Spleen (tissue), 11 donors: ENCODE results near the gene EHBP1. TPM values are rescaled to one million over a fixed set of nuclear protein-coding genes. Genes with fewer than 3 reads are reported as not detected.

Experiments used
- DNase-seq: peaks from one replicate; pipeline ENCODE4 v3.0.0-alpha.2; 2020
- H3K27ac ChIP-seq, 8 donors: fragments of 200-600 bp; sonication (generic) in 7 of 8; 1 replicate in 4 of 8; 2 replicates in 4 of 8; pipeline versions ENCODE4 v1.5.0 to v1.8.0; 2016 to 2021; ENCODE audit warnings: inconsistent platforms in 4 of 8, mild to moderate bottlenecking in 4 of 8, moderate library complexity in 1 of 8
- H3K27me3 ChIP-seq, 7 donors: fragments of 200-600 bp; sonication (generic) in 6 of 7; replicated peaks in 1 of 7; 1 replicate in 4 of 7; 2 replicates in 3 of 7; pipeline versions ENCODE4 v1.5.0 to v1.8.0; 2016 to 2021; ENCODE audit warnings: inconsistent platforms in 3 of 7, mild to moderate bottlenecking in 1 of 7
- H3K36me3 ChIP-seq, 6 donors: fragments of 200-600 bp; sonication (generic) in 5 of 6; 1 replicate in 4 of 6; 2 replicates in 2 of 6; pipeline versions ENCODE4 v1.5.0 to v1.8.0; 2016 to 2021; ENCODE audit warnings: inconsistent platforms in 2 of 6
- H3K4me1 ChIP-seq, 6 donors: fragments of 200-600 bp; sonication (generic) in 5 of 6; 1 replicate in 3 of 6; 2 replicates in 3 of 6; pipeline versions ENCODE4 v1.5.0 to v1.8.0; 2016 to 2021; ENCODE audit warnings: inconsistent platforms in 3 of 6
- H3K4me3 ChIP-seq, 8 donors: fragments of 200-600 bp; sonication (generic) in 7 of 8; 1 replicate in 4 of 8; 2 replicates in 4 of 8; pipeline versions ENCODE4 v1.5.0 to v1.8.0; 2016 to 2021; ENCODE audit warnings: inconsistent platforms in 4 of 8, mild to moderate bottlenecking in 4 of 8, moderate library complexity in 2 of 8
- H3K9me3 ChIP-seq, 8 donors: fragments of 200-600 bp; sonication (generic) in 7 of 8; 1 replicate in 4 of 8; 2 replicates in 4 of 8; pipeline versions ENCODE4 v1.5.0 to v1.8.0; 2016 to 2021; ENCODE audit warnings: inconsistent platforms in 4 of 8
- POLR2A ChIP-seq, 3 donors: fragments of 450-650 bp; IDR thresholded peaks; one replicate each; pipeline ENCODE4 v1.5.1; 2017; ENCODE audit warnings: antibody characterized with exemption in 3 of 3, mild to moderate bottlenecking in 1 of 3
- POLR2AphosphoS5 ChIP-seq, 3 donors: sonication (generic); formaldehyde crosslinking; IDR thresholded peaks; one replicate each; pipeline ENCODE4 v1.5.1; 2017; ENCODE audit warnings: antibody characterized with exemption in 3 of 3
- WGBS, 5 donors: extraction: QIAGEN DNeasy Blood & Tissue Kit in 3 of 5; methylation state at CpG; one replicate each; pipeline versions ENCODE4 v1.1.5 to v1.1.7; 2013 to 2018; 5-methylcytosine and 5-hydroxymethylcytosine counted together
- intact Hi-C: fragments of 100-400 bp; cut with DNase I; formaldehyde crosslinking; loops from one replicate; pipeline ENCODE4 v1.15.0; 2023; ENCODE audit warnings: low total_unique reads
- polyA plus RNA-seq, 3 donors: library from polyadenylated mRNA; stranded (reverse); fragments of 200-250 nt; gene quantifications; one replicate each; pipeline ENCODE4 v1.2.1, GENCODE V29; 2013
- total RNA-seq, 7 donors: library from RNA; depleted of rRNA in 3 of 7; stranded (reverse); fragments of >200 nt in 3 of 7; fragmentation: NEBNext Ultra II Directional in 4 of 7; extraction: Animal tissue kit (Norgen Biotek cat#: 25700) in 4 of 7; gene quantifications; one replicate each; pipeline versions ENCODE4 v1.1.0 to v1.2.1, GENCODE V29; 2016 to 2021
- TF ChIP-seq, protein P1 (sequence below), 11 experiments: fragments of 200-600 bp in 7 of 11; fragments of 450-650 bp in 4 of 11; sonication (generic) in 4 of 11; IDR thresholded peaks in 8 of 11; conservative IDR thresholded peaks in 3 of 11; 1 replicate in 7 of 11; 2 replicates in 4 of 11; pipeline versions ENCODE4 v1.4.0 to v1.8.0; 2016 to 2021; ENCODE audit warnings: antibody characterized with exemption in 11 of 11, inconsistent platforms in 4 of 11, mild to moderate bottlenecking in 1 of 11
- donor health status: healthy with polysubstance abuse.
- donor health status: DM: no; HTN: no; CAD: no; lungs with moderate emphysema.
- donor health status: DM: no; HTN: no; CAD: no.
- donor health status: Bipolar disorder and iron deficiency.
- donor health status: healthy.
- donor health status: DM: no; HTN: no; CAD: no.
- donor health status: DM: yes; HTN: yes; CAD: no.

Gene EHBP1
- total and polyA plus RNA-seq, 10 donors, result 5.0 to 44.2 (median 31.7) TPM

DNA sequence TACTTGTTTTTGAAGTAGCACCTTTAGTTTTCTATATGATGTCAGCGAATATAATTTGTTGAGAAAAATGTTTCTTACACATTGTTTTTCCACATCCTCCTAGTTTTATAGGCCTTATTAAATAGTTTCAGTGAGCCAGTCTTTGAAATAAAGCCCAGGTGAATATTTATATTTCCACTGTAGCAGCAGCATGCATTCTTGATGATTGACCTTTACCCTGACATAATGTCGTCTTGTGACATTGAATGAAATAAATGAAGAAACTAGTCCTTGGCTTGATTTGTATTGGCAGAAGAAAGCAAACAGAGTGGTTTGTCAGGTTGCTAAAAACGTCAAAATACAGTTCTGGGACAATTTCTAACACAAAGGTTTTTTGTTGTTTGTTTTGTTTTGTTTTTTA, 84.4 kb downstream of the EHBP1 start:
- intact Hi-C loops, result no loop called here
- Histone ChIP-seq H3K9me3 (no peaks in the 10 kb centered on the region), H3K27me3 (no peaks in the 10 kb centered on the region), H3K4me3 (no peak overlapping the region), H3K27ac (no peak overlapping the region), H3K36me3 (no peaks in the 10 kb centered on the region), H3K4me1 (peaks cover 0 to 8% (median 0%) of the 10 kb centered on the region in 6 donors)
- TF ChIP-seq, protein P1, sequence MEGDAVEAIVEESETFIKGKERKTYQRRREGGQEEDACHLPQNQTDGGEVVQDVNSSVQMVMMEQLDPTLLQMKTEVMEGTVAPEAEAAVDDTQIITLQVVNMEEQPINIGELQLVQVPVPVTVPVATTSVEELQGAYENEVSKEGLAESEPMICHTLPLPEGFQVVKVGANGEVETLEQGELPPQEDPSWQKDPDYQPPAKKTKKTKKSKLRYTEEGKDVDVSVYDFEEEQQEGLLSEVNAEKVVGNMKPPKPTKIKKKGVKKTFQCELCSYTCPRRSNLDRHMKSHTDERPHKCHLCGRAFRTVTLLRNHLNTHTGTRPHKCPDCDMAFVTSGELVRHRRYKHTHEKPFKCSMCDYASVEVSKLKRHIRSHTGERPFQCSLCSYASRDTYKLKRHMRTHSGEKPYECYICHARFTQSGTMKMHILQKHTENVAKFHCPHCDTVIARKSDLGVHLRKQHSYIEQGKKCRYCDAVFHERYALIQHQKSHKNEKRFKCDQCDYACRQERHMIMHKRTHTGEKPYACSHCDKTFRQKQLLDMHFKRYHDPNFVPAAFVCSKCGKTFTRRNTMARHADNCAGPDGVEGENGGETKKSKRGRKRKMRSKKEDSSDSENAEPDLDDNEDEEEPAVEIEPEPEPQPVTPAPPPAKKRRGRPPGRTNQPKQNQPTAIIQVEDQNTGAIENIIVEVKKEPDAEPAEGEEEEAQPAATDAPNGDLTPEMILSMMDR (IDR thresholded peaks at IDR 0.05 in 8 of 11, conservative IDR thresholded peaks at IDR 0.05 in 3 of 11), result no peak
- TF ChIP-seq POLR2AphosphoS5 (IDR thresholded peaks at IDR 0.05), result no peak
- no peak for TF ChIP-seq POLR2A (IDR thresholded peaks at IDR 0.05)
- WGBS, 5 donors, result 76 to 85% (median 81%) methylated on average over 3 of the region's 3 CpGs
- no peak for DNase-seq

DNA sequence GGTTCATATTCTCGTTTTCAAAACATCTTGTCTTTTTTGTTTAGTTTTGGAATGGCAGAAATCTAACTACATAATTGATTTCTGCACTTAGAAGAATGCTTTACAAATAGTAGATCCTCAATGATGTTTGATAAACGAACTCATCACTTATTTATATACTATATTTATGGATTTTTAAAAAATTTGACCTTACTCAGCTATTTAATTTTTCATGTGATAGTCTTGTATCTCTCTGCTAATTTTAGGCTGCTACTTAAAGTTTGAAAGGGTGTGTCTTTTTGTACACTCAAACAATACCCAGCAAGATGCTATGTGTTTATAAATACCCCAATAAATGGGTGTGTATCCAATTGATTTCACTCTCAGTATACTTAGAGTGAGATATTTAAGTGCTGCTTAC, 86.9 kb downstream of the EHBP1 start:
- DNase-seq, result no peak
- Histone ChIP-seq H3K36me3 (no peaks in the 10 kb centered on the region), H3K4me3 (no peak overlapping the region), H3K9me3 (no peaks in the 10 kb centered on the region), H3K4me1 (peaks cover 0 to 5% (median 0%) of the 10 kb centered on the region in 6 donors), H3K27ac (no peak overlapping the region), H3K27me3 (no peaks in the 10 kb centered on the region)
- TF ChIP-seq POLR2A (IDR thresholded peaks at IDR 0.05), result no peak
- TF ChIP-seq, protein P1 (IDR thresholded peaks at IDR 0.05 in 8 of 11, conservative IDR thresholded peaks at IDR 0.05 in 3 of 11), result no peak
- no peak for TF ChIP-seq POLR2AphosphoS5 (IDR thresholded peaks at IDR 0.05)
- intact Hi-C loops, result no loop called here
- 82 to 98% (median 92%) methylated on average over 2 of the region's 2 CpGs for WGBS, 5 donors

DNA sequence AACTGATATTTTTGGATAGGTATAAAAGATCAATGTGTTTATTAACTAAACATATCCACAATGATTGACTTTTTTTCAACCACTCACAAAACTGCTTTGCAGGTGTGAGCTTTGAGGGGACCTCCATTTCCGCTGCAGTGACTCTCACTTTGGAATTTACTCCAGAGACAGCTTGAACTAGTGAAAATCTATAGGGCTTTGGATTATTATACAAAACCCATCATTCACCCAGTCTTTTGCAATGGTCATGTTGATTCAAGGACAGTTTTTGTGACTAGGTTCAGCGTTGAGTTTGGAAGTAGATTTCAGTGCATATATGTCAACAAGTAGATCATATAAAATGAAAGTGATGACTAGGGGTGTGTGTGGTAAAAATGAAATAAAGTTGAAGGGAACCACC, 87.7 kb downstream of the EHBP1 start:
- Histone ChIP-seq H3K27me3 (no peaks in the 10 kb centered on the region), H3K27ac (no peak overlapping the region), H3K4me1 (peaks cover 0 to 5% (median 0%) of the 10 kb centered on the region in 6 donors), H3K9me3 (no peaks in the 10 kb centered on the region), H3K36me3 (no peaks in the 10 kb centered on the region), H3K4me3 (no peak overlapping the region)
- intact Hi-C loops, result no loop called here
- 93 to 98% (median 96%) methylated on average over 2 of the region's 2 CpGs for WGBS, 5 donors
- no peak for DNase-seq
- TF ChIP-seq, protein P1 (IDR thresholded peaks at IDR 0.05 in 8 of 11, conservative IDR thresholded peaks at IDR 0.05 in 3 of 11), result no peak
- no peak for TF ChIP-seq POLR2AphosphoS5 (IDR thresholded peaks at IDR 0.05)
- TF ChIP-seq POLR2A (IDR thresholded peaks at IDR 0.05), result no peak

DNA sequence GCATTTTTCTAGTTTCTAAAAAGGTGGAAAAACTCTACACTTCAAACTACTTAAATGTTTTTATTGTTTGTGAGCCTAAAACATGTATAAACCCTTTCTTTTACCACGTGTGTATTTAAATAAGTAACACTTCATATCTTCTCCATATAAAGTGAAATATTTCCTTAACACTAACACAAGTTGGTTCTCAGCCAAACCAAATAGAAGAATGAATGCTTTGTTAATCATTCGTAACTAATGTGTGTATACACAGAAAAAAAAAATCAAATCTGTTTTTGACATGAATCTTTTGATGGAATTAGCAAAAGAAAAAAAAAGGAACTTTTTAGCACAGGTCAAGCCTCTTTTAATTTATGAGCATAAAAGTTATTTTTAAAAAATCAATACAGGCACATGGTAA, 89.3 kb downstream of the EHBP1 start:
- Histone ChIP-seq H3K27ac (no peak overlapping the region), H3K4me3 (no peak overlapping the region), H3K4me1 (peaks cover 0 to 5% (median 0%) of the 10 kb centered on the region in 6 donors), H3K9me3 (no peaks in the 10 kb centered on the region), H3K27me3 (no peaks in the 10 kb centered on the region), H3K36me3 (no peaks in the 10 kb centered on the region)
- intact Hi-C loops, result no loop called here
- 57 to 72% (median 67%) methylated on average over 2 of the region's 2 CpGs for WGBS, 5 donors
- no peak for TF ChIP-seq POLR2A (IDR thresholded peaks at IDR 0.05)
- no peak for TF ChIP-seq POLR2AphosphoS5 (IDR thresholded peaks at IDR 0.05)
- TF ChIP-seq, protein P1 (IDR thresholded peaks at IDR 0.05 in 8 of 11, conservative IDR thresholded peaks at IDR 0.05 in 3 of 11), result no peak
- no peak for DNase-seq
